Testis (tissue), 2 donors: Measurements from ENCODE around the gene DHCR7.

Source experiments
- CTCF ChIP-seq, 3 experiments: fragments of 450-650 bp in 2 of 3; fragments of 200-600 bp in 1 of 3; sonication (generic) in 1 of 3; IDR thresholded peaks; one replicate each; pipeline ENCODE4 v1.5.1; 2016 to 2019; ENCODE audit warnings: antibody characterized with exemption in 3 of 3, mild to moderate bottlenecking in 2 of 3, moderate library complexity in 1 of 3
- POLR2A ChIP-seq: fragments of 450-650 bp; IDR thresholded peaks from one replicate; pipeline ENCODE4 v1.6.1; 2017; ENCODE audit warnings: antibody characterized with exemption, mild to moderate bottlenecking, moderate library complexity

GRCh38 chr11:71473793-71474080 lies 25.5 kb upstream of the DHCR7 start:
- no peak for TF ChIP-seq CTCF (IDR thresholded peaks at IDR 0.05)
- no peak for TF ChIP-seq POLR2A
